HG02678 (cell line): ENCODE measurements around the gene PDE6B.
"Not testable (repeated sequence)": the region's sequence is repeated elsewhere in the genome, so short reads cannot be mapped to it uniquely, and the experiment has no call there.

Experiments used
- ATAC-seq: cut with Tn5 transposase; IDR thresholded peaks from one replicate; pipeline ENCODE4 v1.9.1; 2021; ENCODE audit warnings: mild to moderate bottlenecking, moderate library complexity; ENCODE audit not compliant: unreplicated experiment

PDE6B gene

DNA sequence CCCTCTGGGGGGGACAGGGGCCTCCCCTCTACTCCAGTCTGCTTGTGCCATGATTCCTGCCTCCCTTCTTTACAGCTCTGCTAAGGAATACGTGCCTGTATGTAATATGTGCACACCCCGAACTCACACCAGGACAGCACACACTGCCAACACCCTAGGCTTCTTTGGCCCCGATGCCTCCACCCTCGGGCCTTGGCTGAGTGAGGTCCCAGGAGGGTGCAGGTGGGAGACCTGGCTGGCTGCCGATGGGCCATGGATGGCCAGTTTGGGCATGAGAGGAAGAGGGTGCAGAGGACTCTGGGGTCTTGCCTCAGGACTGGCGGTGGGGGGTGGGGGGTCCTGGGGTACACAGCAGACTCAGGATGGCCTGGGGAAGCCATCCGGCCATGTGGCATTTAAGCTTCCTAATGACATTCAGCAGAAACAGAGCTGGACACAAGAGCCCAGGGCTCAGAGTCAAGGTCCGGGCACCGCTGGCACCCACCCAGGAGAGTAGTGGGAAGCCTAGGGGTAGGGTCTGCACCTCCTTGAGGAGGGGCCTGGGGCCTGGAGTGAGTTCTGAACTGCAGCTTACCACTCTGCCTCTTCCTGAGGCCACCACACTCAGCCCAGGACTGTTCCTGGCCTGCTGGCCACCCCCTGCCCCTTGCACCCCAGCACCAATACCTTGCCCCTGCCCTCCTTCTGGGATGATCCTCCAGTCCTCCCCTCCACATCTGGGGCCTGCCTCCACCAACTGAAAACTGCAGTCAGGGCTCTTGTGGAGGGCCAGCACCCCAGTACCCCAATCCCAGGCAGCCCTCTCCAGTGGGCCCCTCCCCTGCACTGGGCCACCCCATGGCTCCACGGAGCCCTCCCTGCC is 78.2 kb downstream of the PDE6B start:
- no peak for ATAC-seq

DNA sequence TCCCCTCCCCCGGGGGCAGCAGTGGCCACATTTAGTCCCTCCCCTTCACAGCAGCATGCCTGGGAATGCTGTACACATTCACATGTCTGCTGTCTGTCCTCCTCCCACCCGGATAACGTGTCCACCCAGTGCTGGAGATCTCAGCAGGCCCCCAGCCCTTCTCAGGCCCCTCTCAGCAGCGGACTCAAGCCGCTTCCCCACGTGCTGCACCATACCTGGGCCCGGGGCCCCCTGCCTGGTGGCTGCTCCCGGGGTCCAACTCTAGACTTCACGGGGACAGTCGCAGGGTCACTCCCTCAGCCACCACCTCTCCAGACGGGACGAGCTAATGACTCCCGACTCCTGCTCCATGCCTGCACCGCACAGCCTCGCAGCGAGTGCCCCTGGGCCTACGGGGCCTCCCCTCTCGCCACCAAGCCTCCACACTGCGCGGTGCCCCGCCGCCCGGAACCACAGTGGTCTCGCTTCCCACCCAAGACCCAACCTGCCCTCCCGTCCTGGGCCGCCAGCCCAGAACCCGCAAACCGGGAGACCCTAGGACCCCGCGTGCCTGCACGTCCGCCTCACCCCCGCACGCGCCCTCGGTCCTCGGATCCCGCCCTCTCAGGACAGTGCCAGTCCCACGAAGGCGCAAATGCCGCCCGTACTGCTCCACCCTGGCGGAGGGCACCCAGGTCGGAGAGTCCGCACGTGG is 79.0 kb downstream of the PDE6B start:
- ATAC-seq: no peak

DNA sequence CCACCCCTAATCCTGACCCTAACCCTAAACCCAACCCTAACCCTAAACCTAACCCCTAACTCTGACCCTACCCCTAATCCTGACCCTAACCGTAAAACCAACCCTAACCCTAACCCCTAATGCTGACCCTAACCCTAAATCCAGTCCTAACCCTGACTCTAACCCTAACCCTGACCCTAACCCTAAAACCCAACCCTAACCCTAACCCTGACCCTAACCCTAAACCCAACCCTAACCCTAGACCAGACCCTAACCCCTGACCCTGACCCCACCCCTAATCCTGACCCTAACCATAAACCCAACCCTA is 79.6 kb downstream of the PDE6B start:
- ATAC-seq: no peak

DNA sequence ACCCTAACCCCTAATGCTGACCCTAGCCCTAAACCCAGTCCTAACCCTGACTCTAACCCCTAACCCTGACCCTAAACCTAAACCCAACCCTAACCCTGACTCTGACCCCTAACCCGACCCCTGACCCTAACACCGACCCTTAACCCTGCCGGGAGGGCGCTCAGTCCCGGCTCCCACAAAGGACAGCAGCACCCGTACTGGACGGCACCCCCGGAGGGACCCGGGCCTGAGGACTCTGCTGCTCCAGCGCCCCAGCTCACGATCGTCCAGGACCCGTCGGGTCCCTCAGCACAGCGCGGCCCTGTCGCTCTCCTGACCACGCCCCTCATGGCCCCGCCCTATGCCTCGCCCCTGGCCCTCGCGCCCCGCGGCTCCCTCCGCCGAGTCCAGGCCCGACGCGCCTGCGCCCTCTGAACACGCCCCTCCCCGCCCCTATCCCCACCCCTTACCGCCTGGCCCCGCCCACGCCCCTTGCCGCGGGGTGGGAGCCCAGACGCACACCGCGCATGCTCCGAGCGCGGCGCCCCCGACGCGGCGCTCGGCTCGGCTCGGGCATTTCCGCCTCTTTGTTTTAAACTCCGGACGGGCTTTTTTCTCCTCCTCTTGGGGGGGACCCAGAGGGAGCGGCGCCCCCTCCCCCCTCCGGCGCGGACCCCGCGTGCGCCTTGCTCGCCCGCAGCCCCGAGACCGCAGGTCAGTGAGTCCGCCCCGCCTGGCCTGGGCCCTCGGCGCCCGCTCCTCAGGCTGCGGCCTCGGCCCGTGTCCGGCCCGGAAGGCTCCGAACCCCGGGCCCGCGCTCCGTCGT is 80.1 kb downstream of the PDE6B start, which contains the start of gene PCGF3:
TSS of gene PCGF3 (plus strand) at position 555 of the 805 bp plus-strand sequence. CDS start 27,849 bp downstream, outside the sequence.
- ATAC-seq: peak; percentile 92

DNA sequence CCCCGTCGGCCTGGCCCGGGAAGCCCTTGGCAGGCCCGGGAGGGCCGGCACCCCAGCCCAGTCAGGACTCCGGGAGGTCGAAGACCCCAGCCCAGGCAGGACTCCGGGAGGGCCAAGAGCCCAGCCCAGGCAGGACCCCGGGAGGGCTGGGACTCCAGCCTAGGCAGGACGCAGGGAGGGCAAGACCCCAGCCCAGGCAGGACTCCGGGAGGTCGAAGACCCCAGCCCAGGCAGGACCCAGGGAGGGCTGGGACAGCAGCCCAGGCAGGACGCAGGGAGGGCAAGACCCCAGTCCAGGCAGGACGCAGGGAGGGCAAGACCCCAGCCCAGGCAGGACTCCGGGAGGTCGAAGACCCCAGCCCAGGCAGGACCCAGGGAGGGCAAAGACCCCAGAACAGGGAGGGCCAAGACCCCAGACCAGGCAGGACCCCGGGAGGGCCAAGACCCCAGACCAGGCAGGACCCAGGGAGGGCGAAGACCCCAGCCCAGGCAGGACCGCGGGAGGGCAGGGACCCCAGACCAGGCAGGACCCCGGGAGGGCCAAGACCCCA is 80.8 kb downstream of the PDE6B start:
- not testable (repeated sequence) for ATAC-seq

DNA sequence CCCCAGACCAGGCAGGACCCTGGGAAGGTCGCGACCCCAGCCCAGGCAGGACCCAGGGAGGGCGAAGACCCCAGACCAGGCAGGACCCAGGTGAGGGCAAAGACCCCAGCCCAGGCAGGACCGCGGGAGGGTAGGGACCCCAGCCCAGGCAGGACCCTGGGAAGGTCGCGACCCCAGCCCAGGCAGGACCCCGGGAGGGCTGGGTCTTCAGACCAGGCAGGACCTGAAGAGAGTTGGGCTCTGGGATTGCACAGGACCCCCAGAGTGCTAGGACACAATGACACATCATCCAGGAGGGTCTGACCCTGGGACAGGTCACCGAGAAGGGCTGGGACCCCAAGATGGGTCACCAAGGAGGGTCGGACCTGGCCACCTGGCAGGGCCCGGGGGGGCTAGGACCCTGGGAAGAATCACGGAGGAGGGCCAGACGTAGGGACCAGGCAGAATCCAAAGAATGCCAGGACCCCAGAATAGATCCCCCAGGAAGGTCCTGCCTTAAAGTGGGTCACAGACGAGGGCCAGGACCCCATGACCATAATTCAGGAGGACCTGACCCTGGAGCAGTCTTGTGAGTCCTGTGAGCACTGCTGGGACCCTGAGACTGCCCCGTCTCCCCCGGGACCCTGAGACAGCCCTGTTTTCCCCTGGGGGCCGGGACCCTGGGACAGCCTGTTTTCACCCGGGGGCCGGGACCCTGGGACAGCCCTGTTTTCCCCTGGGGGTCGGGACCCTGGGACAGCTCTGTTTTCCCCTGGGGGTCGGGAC is 81.6 kb downstream of the PDE6B start:
- ATAC-seq: no peak

GRCh38 chr4:707929-708630 is 82.7 kb downstream of the PDE6B start:
- no peak for ATAC-seq

DNA sequence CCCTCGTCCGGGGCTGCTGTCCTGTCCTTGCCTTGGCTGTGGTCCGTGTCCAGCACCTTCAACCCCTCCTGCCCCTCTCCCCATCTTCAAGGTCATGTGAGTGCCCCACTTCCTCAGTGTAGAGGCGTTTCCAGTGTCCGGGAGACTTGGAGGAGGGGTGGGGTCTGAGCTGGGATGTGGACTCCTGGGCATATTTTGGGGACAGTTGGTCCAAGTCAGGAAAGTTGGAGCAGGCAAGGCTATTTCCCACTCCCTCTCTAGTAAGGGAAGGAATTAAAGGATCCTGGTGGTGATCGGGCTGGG is 83.2 kb downstream of the PDE6B start:
- no peak for ATAC-seq

DNA sequence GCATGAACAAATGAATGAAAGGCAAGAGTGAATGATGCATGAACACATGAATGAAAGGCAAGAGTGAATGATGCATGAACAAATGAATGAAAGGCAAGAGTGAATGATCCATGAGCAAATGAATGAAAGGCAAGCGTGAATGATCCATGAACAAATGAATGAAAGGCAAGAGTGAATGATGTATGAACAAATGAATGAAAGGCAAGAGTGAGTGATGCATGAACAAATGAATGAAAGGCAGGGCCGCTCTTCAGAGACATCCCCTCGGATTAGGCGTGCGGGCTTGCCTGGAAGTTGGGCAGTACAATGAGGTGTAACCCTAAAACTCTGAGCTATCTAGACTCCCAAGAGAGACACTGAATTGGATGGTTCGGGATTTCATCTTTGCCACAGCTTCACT is 84.0 kb downstream of the PDE6B start:
- ATAC-seq: no peak

DNA sequence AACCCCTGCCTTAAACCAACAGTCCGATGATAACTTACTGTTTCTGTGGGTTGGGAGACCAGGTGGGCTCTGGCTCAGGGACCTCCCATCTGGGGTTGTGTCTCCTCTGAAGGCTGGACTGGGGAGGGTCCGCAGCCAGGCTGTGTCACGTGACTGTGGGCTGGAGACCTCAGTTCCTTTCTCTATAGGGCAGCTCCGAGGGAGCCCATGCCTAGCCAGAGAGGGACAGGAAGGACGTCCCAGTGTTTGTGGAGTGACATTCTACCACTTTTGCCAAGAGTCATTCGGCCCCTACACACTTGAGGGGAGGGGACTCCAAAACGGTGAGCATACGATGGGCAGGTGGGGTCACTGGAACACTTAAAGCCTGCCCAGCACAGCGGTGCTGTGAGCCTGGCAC is 84.7 kb downstream of the PDE6B start:
- no peak for ATAC-seq

GRCh38 chr4:710916-711315 is 85.5 kb downstream of the PDE6B start:
- ATAC-seq: no peak

DNA sequence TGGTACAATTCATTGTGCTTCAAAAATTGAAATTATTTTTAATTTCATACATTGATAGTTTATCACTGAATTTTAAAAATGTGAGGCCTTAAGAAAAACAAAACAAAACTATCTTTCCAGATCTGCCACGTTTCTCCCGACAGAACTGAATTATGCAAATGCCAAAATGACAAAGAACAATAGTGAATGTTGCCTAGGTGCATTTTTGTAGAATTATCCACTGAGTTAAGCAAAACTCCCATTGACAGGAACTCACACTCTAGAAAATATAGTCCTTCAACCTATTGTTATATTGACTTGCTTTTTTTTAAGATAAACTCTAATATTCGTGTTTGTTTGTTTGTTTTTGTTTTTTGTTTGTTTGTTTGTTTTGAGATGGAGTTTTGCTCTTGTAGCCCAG is 86.7 kb downstream of the PDE6B start:
- no peak for ATAC-seq

DNA sequence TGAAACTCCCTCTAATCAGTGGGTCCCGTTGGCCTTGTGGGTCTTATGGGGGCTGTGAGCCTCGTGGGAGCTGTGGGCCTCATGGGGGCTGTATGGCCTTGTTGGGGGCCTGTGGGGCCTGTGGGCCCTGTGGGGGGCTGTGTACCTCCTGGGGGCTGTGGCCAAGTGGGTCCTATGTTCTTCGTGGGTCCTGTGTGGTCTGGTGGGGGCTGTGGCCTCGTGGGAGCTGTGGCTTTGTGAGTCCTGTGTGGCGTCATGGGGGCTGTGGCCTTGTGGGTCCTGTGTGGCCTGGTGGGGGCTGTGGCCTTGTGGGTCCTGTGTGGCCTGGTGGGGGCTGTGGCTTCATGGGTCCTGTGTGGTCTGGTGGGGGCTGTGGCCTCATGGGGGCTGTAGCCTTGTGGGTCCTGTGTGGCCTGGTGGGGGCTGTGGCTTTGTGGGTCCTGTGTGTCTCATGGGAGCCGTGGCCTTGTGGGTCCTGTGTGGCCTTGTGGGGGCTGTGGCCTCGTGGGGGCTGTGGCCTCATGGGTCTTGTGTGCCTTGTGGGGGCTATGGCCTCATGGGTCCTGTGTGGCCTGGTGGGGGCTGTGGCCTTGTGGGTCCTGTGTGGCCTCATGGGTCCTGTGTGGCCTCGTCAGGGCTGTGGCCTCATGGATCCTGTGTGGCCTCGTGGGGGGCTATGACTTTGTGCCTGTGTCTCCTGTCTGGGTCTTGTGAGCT is 87.7 kb downstream of the PDE6B start:
- ATAC-seq: no peak

DNA sequence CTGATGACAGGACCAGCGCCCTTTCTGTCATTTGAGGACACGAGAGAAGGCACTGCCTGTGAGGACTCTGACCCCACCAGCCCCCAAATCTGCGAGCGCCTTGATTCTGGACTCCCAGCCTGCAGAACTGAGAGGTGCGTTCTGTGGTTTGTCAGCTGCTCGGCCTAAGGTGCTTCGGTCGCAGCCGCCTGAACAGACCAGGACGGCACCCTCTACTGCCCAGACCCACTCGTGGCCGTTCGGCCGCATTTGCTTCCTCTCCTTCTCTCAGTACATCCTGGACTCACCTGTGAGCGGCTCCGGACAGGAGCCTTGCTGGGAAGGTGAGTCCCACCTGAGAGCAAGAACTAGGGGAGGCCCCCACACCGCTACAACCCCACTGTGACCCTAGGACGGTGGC is 88.7 kb downstream of the PDE6B start:
- ATAC-seq: no peak

DNA sequence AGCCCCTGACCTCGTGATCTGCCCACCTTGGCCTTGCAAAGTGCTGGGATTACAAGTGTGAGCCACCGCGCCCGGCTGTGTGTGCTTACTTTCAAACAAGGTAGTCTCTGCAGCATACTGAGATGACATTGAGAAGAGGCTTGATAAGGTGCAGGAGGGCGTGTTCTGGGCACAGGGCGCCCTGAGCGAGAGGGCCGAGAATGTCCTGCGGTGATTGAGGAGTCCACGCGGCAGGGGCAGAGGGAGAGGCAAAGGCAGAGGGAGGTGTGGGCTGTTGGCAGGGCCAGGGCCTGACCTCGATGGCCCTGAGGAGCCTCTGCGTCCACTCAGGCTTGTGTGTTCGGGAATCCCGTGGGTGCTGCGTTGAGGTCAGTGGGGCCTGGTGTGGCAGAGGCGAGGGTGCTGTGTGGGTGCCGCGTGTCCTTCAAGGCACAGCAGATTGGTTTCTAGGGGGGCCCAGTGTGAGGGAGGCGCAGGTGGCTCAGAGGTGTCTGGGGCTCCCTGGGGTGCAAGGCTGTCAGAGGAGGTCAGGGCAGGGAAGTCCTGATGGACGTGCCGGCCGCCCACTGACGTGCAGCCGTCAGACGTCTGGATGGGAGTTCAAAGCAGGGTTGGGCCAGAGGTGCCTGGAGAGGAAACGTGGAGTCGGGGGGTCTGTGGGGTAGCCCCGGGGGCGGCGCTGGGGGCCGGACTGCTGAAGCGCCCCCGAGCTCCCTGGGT is 92.4 kb downstream of the PDE6B start:
- no peak for ATAC-seq

GRCh38 chr4:718460-718859 is 93.1 kb downstream of the PDE6B start:
- no peak for ATAC-seq
